HUES48 (cell line): Measurements from ENCODE around the gene TBX10.
"Not testable (repeated sequence)": the region's sequence is repeated elsewhere in the genome, so short reads cannot be mapped to it uniquely, and the experiment has no call there.

Experiments
- H3K27ac ChIP-seq: one replicate; pipeline ENCODE4 v1.7.0; 2013; ENCODE audit warnings: low read depth, low read length, inconsistent platforms
- H3K27me3 ChIP-seq: 2 replicates; pipeline ENCODE4 v1.6.1; 2013; ENCODE audit warnings: mild to moderate bottlenecking, low read length; ENCODE audit not compliant: control insufficient read depth, insufficient read depth
- H3K36me3 ChIP-seq: 2 replicates; pipeline ENCODE4 v1.6.1; 2013; ENCODE audit warnings: low read length; ENCODE audit not compliant: control insufficient read depth, insufficient read depth
- H3K4me1 ChIP-seq: 2 replicates; pipeline ENCODE4 v1.6.1; 2013; ENCODE audit warnings: mild to moderate bottlenecking, low read length; ENCODE audit not compliant: control insufficient read depth, insufficient read depth
- H3K4me3 ChIP-seq: 2 replicates; pipeline ENCODE4 v1.5.1; 2013; ENCODE audit warnings: mild to moderate bottlenecking, low read depth, low read length
- H3K9ac ChIP-seq: 2 replicates; pipeline ENCODE4 v1.6.1; 2013; ENCODE audit warnings: mild to moderate bottlenecking, low read depth, low read length, moderate library complexity
- H3K9me3 ChIP-seq: 2 replicates; pipeline ENCODE4 v1.6.1; 2013; ENCODE audit warnings: low read length; ENCODE audit not compliant: control insufficient read depth, insufficient read depth

Gene TBX10

GRCh38 chr11:67663532-67664212 lies 24.1 kb upstream of the TBX10 start:
- no peaks in the 10 kb centered on the region for H3K4me1 ChIP-seq
- H3K27me3 ChIP-seq: no peaks in the 10 kb centered on the region
- no peak overlapping the region for H3K9ac ChIP-seq
- H3K36me3 ChIP-seq: no peaks in the 10 kb centered on the region
- H3K9me3 ChIP-seq: no peaks in the 10 kb centered on the region
- no peak overlapping the region for H3K4me3 ChIP-seq
- no peak overlapping the region for H3K27ac ChIP-seq

- peaks cover 3% of the 10 kb centered on the region; the same call in 1 of the 2 replicates for H3K9me3 ChIP-seq
- H3K4me1 ChIP-seq: no peaks in the 10 kb centered on the region
Measured at GRCh38 chr11:67662835-67663531, 23.4 kb upstream of the TBX10 start.

GRCh38 chr11:67662142-67662834 lies 22.7 kb upstream of the TBX10 start:
- Histone ChIP-seq H3K36me3 (no peaks in the 10 kb centered on the region), H3K4me1 (no peaks in the 10 kb centered on the region), H3K4me3 (no peak overlapping the region), H3K9me3 (peaks cover 3% of the 10 kb centered on the region; the same call in 1 of the 2 replicates), H3K9ac (no peak overlapping the region), H3K27me3 (no peaks in the 10 kb centered on the region), H3K27ac (no peak overlapping the region)

More at GRCh38 chr11:67662835-67663531, 23.4 kb upstream of the TBX10 start:
- no peaks in the 10 kb centered on the region for H3K36me3 ChIP-seq
- no peak overlapping the region for H3K27ac ChIP-seq
- no peak overlapping the region for H3K4me3 ChIP-seq
- H3K27me3 ChIP-seq: no peaks in the 10 kb centered on the region
- no peak overlapping the region for H3K9ac ChIP-seq

- H3K9me3 ChIP-seq: peaks cover 14% of the 10 kb centered on the region
- not testable (repeated sequence) for H3K36me3 ChIP-seq, H3K9ac ChIP-seq, H3K27me3 ChIP-seq, H3K27ac ChIP-seq, H3K4me3 ChIP-seq, H3K4me1 ChIP-seq
Measured at GRCh38 chr11:67660752-67661151, 21.2 kb upstream of the TBX10 start.

DNA sequence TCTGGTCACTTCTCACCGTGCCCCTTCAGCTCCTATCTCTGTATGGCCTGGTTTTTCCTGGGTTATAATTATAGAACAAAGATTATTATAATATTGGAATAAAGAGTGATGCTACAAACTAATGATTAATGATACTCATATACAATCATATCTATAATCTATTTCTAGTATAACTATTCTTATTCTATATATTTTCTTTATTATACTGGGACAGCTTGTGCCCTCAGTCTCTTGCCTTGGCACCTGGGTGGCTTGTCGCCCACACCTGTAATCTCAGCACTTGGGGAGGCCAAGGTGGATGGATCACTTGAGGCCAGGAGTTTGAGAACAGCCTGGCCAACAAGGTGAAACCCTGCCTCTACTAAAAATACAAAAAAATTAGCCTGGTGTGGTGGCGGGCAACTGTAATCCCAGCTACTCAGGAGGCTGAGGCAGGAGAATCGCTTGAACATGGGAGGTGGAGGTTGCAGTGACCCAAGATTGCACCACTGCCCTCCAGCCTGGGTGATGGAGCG lies 20.1 kb upstream of the TBX10 start:
- H3K9ac ChIP-seq, H3K4me3 ChIP-seq, H3K27me3 ChIP-seq, H3K36me3 ChIP-seq, H3K4me1 ChIP-seq, H3K27ac ChIP-seq: not testable (repeated sequence)
- H3K9me3 ChIP-seq: peaks cover 17% of the 10 kb centered on the region

DNA sequence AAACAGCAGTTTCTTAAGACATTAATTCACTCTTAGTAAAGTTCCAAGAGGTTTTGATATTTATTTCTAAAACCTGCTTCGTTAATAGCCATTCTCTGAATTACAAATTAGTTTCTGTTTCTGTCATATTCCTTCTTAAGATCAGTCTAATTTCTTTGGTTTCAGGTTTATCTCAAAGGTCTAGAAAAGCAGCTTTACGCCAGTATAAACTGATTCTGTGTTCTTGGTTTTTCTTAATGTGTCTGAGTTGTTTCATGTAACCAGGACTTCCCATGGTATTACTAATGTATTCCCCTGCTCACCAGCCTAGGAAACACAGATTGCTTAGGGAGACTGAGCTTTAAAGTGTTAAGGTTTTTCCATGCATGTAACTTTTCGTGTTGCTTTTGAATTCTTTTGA lies 17.7 kb upstream of the TBX10 start:
- H3K4me3 ChIP-seq: no peak overlapping the region
- H3K9me3 ChIP-seq: peaks cover 17% of the 10 kb centered on the region
- no peak overlapping the region for H3K27ac ChIP-seq
- no peaks in the 10 kb centered on the region for H3K36me3 ChIP-seq
- H3K9ac ChIP-seq: no peak overlapping the region
- H3K27me3 ChIP-seq: no peaks in the 10 kb centered on the region
- no peaks in the 10 kb centered on the region for H3K4me1 ChIP-seq

GRCh38 chr11:67656278-67656922 lies 16.8 kb upstream of the TBX10 start:
- no peak overlapping the region for H3K27ac ChIP-seq
- no peaks in the 10 kb centered on the region for H3K36me3 ChIP-seq
- H3K27me3 ChIP-seq: no peaks in the 10 kb centered on the region
- no peaks in the 10 kb centered on the region for H3K4me1 ChIP-seq
- no peak overlapping the region for H3K9ac ChIP-seq
- H3K9me3 ChIP-seq: peaks cover 17% of the 10 kb centered on the region
- no peak overlapping the region for H3K4me3 ChIP-seq

GRCh38 chr11:67654225-67654624 lies 14.7 kb upstream of the TBX10 start:
- Histone ChIP-seq H3K9me3 (peaks cover 17% of the 10 kb centered on the region), H3K36me3 (no peaks in the 10 kb centered on the region), H3K27me3 (no peaks in the 10 kb centered on the region), H3K27ac (no peak overlapping the region), H3K9ac (no peak overlapping the region), H3K4me3 (no peak overlapping the region), H3K4me1 (no peaks in the 10 kb centered on the region)

DNA sequence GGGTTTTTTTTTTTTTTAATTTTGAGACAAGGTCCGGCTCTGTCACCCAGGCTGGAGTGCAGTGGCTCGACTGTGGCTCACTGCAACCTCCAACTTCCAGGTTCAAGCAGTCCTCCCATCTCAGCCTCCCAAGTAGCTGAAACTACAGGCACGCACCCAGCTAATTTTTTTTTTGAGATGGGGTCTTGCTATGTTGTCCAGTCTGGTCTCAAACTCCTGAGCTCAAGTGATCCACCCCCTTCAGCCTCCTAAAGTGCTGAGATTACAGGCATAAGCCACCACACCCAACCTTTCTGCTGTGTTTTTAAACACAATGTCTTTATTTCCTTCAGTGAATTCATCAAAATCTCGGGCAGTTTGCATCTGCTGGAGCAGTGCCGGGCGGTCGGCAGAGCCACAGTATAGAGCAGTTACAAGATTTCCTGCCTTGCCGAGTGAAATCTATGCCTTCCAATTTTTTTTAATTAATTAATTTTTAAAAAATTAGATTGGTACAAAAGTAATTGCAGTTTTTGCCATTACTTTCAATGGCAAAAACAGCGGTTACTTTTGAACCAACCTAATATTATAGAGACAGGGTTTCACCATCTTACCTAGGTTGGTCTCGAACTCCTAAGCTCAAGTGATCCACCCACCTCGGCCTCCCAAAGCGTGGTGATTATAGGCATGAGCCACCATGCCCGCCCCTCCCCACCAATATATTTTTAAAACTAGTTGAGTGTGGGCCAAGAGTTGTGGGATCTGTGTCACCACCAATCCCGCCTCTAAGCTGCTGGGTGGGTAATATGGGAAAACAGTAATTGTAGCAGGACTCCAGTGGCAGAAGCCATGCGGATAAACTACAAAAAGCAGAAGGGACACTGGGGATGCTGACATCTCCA lies 13.6 kb upstream of the TBX10 start:
- H3K27me3 ChIP-seq: no peaks in the 10 kb centered on the region
- H3K4me1 ChIP-seq: no peaks in the 10 kb centered on the region
- H3K36me3 ChIP-seq: no peaks in the 10 kb centered on the region
- peaks cover 15% of the 10 kb centered on the region for H3K9me3 ChIP-seq
- H3K27ac ChIP-seq: no peak overlapping the region
- H3K4me3 ChIP-seq: no peak overlapping the region
- no peak overlapping the region for H3K9ac ChIP-seq
